ENCODE data around the gene TMPRSS7.

DNA sequence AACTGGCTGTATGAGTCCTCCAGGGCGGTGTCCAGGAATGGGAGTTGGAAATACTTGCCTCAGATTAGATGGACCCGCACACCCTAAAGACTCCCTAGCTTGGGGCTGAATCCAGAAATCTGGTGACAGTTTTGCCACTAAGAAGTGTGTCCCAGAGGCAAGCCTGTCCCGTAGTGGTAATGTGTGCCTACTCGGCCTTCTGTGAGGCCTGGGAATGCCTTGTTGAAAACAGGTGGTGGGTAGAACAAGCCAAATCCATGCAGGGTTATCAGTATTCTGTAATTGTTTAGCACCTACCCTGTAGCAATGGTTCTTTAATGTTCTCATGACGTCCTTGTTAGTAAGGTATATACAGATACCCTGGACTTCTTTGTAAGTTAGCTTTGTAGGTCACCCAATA is 53.2 kb downstream of the TMPRSS7 start:
- TF ChIP-seq, protein P1, sequence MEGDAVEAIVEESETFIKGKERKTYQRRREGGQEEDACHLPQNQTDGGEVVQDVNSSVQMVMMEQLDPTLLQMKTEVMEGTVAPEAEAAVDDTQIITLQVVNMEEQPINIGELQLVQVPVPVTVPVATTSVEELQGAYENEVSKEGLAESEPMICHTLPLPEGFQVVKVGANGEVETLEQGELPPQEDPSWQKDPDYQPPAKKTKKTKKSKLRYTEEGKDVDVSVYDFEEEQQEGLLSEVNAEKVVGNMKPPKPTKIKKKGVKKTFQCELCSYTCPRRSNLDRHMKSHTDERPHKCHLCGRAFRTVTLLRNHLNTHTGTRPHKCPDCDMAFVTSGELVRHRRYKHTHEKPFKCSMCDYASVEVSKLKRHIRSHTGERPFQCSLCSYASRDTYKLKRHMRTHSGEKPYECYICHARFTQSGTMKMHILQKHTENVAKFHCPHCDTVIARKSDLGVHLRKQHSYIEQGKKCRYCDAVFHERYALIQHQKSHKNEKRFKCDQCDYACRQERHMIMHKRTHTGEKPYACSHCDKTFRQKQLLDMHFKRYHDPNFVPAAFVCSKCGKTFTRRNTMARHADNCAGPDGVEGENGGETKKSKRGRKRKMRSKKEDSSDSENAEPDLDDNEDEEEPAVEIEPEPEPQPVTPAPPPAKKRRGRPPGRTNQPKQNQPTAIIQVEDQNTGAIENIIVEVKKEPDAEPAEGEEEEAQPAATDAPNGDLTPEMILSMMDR (IDR thresholded peaks at IDR 0.05): no peak
- TF ChIP-seq EP300 (IDR thresholded peaks at IDR 0.05; ENCODE audit: low read depth): no peak
- TF ChIP-seq POLR2A (IDR thresholded peaks at IDR 0.05): no peak
- no peak for TF ChIP-seq POLR2AphosphoS5 (IDR thresholded peaks at IDR 0.05)

All from transverse colon (tissue), 4 donors.